ENCODE results near the gene TFCP2L1.

GRCh38 chr2:121167411-121167810 lies 117.6 kb downstream of the TFCP2L1 start:
- no peak for TF ChIP-seq POLR2A (IDR thresholded peaks at IDR 0.05; ENCODE audit: low read length)
- no peak for TF ChIP-seq GATA1 (IDR thresholded peaks at IDR 0.05; ENCODE audit: low read depth, low read length)
